Smooth muscle cell (in vitro differentiated cells): ENCODE data around the gene COL7A1. TPM values are rescaled to one million over a fixed set of nuclear protein-coding genes. Genes with fewer than 3 reads are reported as not detected.
A peak's percentile ranks its signal among the peaks of the same experiment; 100 is the strongest.

ENCODE experiments used
- DNase-seq: peaks from one replicate; lab custom pipeline; 2025; ENCODE audit not compliant: unreplicated experiment; lab: John Stamatoyannopoulos, UW
- H2AFZ ChIP-seq: fragments of 200-600 bp; sonication (generic); 2 replicates; pipeline ENCODE4 v1.6.0; 2016; ENCODE audit warnings: antibody characterized with exemption, low read depth, mild to moderate bottlenecking
- H3F3A ChIP-seq: fragments of 200-600 bp; sonication (generic); 2 replicates; pipeline ENCODE4 v1.6.0; 2017; ENCODE audit warnings: antibody characterized with exemption, low read depth
- H3K27ac ChIP-seq: fragments of 200-600 bp; sonication (generic); 2 replicates; pipeline ENCODE4 v1.5.1; 2016; ENCODE audit warnings: low read depth, mild to moderate bottlenecking
- H3K27me3 ChIP-seq: fragments of 200-600 bp; sonication (generic); 2 replicates; pipeline ENCODE4 v1.6.1; 2016; ENCODE audit warnings: low read depth, mild to moderate bottlenecking
- H3K36me3 ChIP-seq: fragments of 200-600 bp; sonication (generic); 2 replicates; pipeline ENCODE4 v1.5.1; 2016; ENCODE audit warnings: low read depth
- H3K4me1 ChIP-seq: fragments of 200-600 bp; sonication (generic); 2 replicates; pipeline ENCODE4 v1.5.1; 2016; ENCODE audit warnings: low read depth
- H3K4me2 ChIP-seq: fragments of 200-600 bp; sonication (generic); 2 replicates; pipeline ENCODE4 v1.6.0; 2016; ENCODE audit warnings: mild to moderate bottlenecking
- H3K4me3 ChIP-seq: fragments of 200-600 bp; sonication (generic); 2 replicates; pipeline ENCODE4 v1.5.1; 2016; ENCODE audit warnings: mild to moderate bottlenecking
- H3K79me2 ChIP-seq: fragments of 200-600 bp; sonication (generic); 2 replicates; pipeline ENCODE4 v1.6.0; 2016; ENCODE audit warnings: low read depth, mild to moderate bottlenecking
- H3K9ac ChIP-seq: fragments of 200-600 bp; sonication (generic); 2 replicates; pipeline ENCODE4 v1.6.0; 2016; ENCODE audit warnings: low read depth
- H3K9me3 ChIP-seq: fragments of 200-600 bp; sonication (generic); replicated peaks from 2 replicates; pipeline ENCODE4 v1.5.1; 2016; ENCODE audit warnings: low read depth
- H4K20me1 ChIP-seq: fragments of 200-600 bp; sonication (generic); 2 replicates; pipeline ENCODE4 v1.6.0; 2016; ENCODE audit warnings: low read depth
- WGBS: methylation state at CpG from one replicate; pipeline ENCODE4 v1.1.7; 2016; ENCODE audit warnings: low lambda C conversion rate; 5-methylcytosine and 5-hydroxymethylcytosine counted together
- polyA plus RNA-seq: library from polyadenylated mRNA; unstranded; fragments of >200 nt; fragmentation: Nextera tagmentation; extraction: Ambion mirVana; gene quantifications from 2 replicates; pipeline ENCODE4 v1.2.1, GENCODE V29; 2016
- total RNA-seq: library from RNA; depleted of rRNA; stranded (reverse); fragments of >200 nt; gene quantifications from 2 replicates; pipeline ENCODE4 v1.2.3, GENCODE V29; 2014
- TF ChIP-seq, protein P1 (sequence below): fragments of 200-600 bp; sonication (generic); IDR thresholded peaks from 2 replicates; pipeline ENCODE4 v1.5.1; 2017; ENCODE audit warnings: borderline replicate concordance, mild to moderate bottlenecking, antibody characterized with exemption; ENCODE audit not compliant: insufficient read depth, poor library complexity, severe bottlenecking

COL7A1 gene
- total and polyA plus RNA-seq, 2 experiments from 2014 or later = 57.3 to 80.7 TPM

DNA sequence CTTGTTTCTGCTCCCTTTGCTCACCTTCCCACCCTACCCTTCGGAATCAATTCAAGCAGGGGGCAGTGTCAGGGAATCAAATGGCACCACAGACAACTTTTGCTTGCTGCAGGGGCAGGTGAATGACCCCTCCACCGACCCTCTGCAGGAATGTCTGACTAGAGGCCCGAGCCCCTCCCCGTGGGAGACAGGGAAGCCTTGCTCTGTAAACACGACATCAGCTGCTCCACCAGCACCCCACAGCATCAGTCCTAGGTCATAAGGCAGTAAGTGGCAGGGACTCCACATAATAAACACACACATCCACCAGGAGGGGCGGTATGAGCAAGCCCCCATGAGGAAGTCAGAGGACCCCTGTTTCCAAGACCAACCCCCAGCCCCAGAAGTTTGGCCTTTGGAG lies 42.2 kb upstream of the COL7A1 start:
- 74% methylated on average over 6 of the region's 6 CpGs for WGBS
- TF ChIP-seq, protein P1, sequence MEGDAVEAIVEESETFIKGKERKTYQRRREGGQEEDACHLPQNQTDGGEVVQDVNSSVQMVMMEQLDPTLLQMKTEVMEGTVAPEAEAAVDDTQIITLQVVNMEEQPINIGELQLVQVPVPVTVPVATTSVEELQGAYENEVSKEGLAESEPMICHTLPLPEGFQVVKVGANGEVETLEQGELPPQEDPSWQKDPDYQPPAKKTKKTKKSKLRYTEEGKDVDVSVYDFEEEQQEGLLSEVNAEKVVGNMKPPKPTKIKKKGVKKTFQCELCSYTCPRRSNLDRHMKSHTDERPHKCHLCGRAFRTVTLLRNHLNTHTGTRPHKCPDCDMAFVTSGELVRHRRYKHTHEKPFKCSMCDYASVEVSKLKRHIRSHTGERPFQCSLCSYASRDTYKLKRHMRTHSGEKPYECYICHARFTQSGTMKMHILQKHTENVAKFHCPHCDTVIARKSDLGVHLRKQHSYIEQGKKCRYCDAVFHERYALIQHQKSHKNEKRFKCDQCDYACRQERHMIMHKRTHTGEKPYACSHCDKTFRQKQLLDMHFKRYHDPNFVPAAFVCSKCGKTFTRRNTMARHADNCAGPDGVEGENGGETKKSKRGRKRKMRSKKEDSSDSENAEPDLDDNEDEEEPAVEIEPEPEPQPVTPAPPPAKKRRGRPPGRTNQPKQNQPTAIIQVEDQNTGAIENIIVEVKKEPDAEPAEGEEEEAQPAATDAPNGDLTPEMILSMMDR = no peak
- DNase-seq = no peak
- Histone ChIP-seq H3K27ac (no peak overlapping the region), H3K9me3 (no peaks in the 10 kb centered on the region), H3K4me3 (no peak overlapping the region), H3K79me2 (peaks cover 6% of the 10 kb centered on the region), H4K20me1 (peaks cover 23% of the 10 kb centered on the region), H3K9ac (no peak overlapping the region), H3K4me1 (peaks cover 8% of the 10 kb centered on the region), H3K4me2 (no peak overlapping the region), H2AFZ (no peak overlapping the region), H3K36me3 (no peaks in the 10 kb centered on the region), H3F3A (no peaks in the 10 kb centered on the region), H3K27me3 (no peaks in the 10 kb centered on the region)

DNA sequence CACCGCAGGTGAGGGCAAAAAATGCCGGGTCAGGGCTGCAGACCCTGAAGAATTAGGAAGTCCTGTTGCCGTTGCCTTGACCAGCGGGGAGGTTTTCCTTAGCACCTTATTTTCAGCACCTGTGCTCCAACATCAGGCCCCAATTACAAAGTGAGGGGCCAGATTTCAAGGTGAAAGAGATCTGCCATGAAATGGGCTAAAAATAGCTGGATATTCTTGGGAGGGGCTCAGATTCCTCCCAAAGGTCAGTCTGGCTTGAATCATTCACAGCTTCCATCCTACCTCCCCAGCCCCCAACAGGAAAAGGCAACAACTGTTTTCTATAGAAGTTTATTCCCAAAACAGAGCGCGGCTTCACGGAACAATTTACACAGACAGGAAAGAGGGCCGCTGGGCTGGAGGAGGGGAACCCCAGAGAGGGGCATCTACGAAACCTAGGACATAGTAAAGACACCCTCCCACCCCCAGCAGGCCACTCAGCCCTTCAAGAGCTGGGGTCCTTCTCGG lies 41.1 kb upstream of the COL7A1 start:
- DNase-seq = no peak
- Histone ChIP-seq H3K36me3 (no peaks in the 10 kb centered on the region), H3K79me2 (peaks cover 6% of the 10 kb centered on the region), H4K20me1 (peaks cover 24% of the 10 kb centered on the region), H3K9ac (peak overlapping the region; percentile 18), H3K27ac (no peak overlapping the region), H3K27me3 (no peaks in the 10 kb centered on the region), H3K9me3 (no peaks in the 10 kb centered on the region), H3K4me2 (peak overlapping the region; percentile 94), H3K4me3 (peak overlapping the region; percentile 81), H3K4me1 (peaks cover 8% of the 10 kb centered on the region), H2AFZ (peak overlapping the region; percentile 12), H3F3A (no peaks in the 10 kb centered on the region)
- TF ChIP-seq, protein P1 = no peak
- WGBS = 17% methylated on average over 10 of the region's 10 CpGs

DNA sequence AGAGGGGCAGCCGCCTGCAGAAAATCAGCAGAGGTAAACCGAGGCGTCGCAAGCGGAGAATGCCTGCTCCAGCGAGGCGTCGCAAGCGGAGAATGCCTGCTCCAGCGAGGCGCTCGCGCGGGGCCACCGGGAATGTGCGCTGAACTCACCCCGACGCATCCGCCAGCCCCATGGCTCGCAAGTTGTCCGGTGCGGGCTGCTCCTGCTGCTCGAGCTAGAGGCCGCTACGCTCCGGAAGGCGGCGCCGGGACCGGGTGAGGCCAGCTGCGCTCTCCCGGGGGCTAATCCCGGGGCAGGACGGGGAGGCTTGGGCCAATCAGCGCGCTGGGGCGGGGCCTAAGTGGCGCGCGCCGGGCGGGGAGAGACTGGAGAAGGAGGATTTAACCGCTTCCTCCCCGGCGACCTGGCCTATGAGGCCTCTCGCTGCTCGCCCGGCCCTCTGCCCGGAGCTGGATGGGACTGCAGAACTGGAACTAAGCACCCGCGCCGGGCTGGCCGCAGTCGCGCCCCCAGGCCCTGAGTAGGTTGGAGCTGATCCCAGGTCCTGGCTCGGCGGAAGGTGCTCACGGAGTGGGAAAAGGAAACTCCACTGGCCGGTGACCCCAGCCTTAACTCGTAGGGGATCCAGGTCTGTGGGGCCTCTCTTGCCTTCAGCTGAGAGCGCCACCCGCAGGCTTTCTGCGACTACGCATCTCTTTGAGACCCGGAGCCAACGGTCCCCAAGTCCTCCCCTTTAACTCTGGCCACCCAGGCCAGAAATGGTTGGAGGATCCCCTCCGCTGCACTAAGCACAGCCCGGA lies 40.3 kb upstream of the COL7A1 start, which contains the start of gene SLC26A6:
SLC26A6 (minus strand) TSS at position 240 of the 800 bp plus-strand sequence; CDS start at position 172, 68 bp downstream.
- peak within 1 kb of the TSS; percentile 58 for H2AFZ ChIP-seq
- peaks cover 8% of the 10 kb centered on the region for H3K4me1 ChIP-seq
- H3F3A ChIP-seq = no peaks in the 10 kb centered on the region
- peak within 1 kb of the TSS; percentile 65 for H3K9ac ChIP-seq
- no peaks in the 10 kb centered on the region for H3K36me3 ChIP-seq
- H3K27me3 ChIP-seq = no peaks in the 10 kb centered on the region
- peaks cover 24% of the 10 kb centered on the region for H4K20me1 ChIP-seq
- no peaks in the 10 kb centered on the region for H3K9me3 ChIP-seq
- DNase-seq = peak; percentile 86
- TF ChIP-seq, protein P1 = peak; percentile 44
- peak within 1 kb of the TSS; percentile 94 for H3K4me2 ChIP-seq
- H3K4me3 ChIP-seq = peak within 1 kb of the TSS; percentile 81
- H3K79me2 ChIP-seq = peaks cover 6% of the 10 kb centered on the region
- 1% methylated on average over 68 of the region's 68 CpGs for WGBS
- no peak within 1 kb of the TSS for H3K27ac ChIP-seq
